ENCODE measurements around the gene CYTH1. TPM values are rescaled to one million over a fixed set of nuclear protein-coding genes. Genes with fewer than 3 reads are reported as not detected.

The CYTH1 gene
- total RNA-seq, 2 donors from 2014 or later = 23.1 to 27.4 TPM

DNA sequence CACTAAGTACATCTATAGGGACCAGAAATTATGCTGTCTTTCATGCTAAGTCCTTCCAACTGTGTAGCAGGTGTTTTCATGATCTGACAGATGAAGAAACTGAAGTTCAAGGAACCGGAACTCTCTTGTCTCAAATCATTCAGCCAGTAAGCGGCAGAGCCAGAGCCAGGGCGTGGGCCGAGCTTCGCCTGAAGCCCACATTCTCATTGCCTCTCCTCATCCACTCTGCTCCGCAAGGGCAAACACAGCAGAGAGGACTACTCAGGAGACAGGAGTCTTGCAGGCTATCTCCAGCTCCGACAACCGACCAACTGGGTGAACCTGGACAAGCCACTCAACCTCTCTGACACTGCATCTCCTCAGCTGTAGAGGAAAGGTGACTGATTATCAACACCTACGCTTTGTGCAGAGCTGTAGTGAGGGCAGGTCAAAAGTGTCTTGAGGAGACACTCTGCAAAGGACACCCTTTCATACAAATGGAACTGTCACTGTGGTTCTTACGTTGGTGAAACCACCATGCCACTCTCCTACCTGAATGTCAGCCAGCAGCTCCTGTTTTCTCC is 72.9 kb downstream of the CYTH1 start:
- no peak for DNase-seq
- Mint-ChIP-seq H3K36me3 (ENCODE audit: low read depth) (peaks cover 7% of the 10 kb centered on the region), H3K9me3 (no peaks in the 10 kb centered on the region), H3K4me1 (peaks cover under 1% of the 10 kb centered on the region), H3K27ac (no peak overlapping the region), H3K27me3 (ENCODE audit: insufficient read depth) (no peaks in the 10 kb centered on the region), H3K4me3 (no peak overlapping the region)
- Histone ChIP-seq H3K9me3 (ENCODE audit: control insufficient read depth, low read length) (no peaks in the 10 kb centered on the region), H3K4me1 (ENCODE audit: control insufficient read depth, insufficient read depth, low read length) (no peaks in the 10 kb centered on the region), H3K9ac (ENCODE audit: extremely low read depth, low read length, poor library complexity, severe bottlenecking) (no peak overlapping the region), H3K27me3 (ENCODE audit: control insufficient read depth, insufficient read depth, low read length, poor library complexity, severe bottlenecking) (no peaks in the 10 kb centered on the region), H3K27ac (ENCODE audit: low read depth, low read length) (no peak overlapping the region), H3K36me3 (ENCODE audit: control insufficient read depth, insufficient read depth, low read length) (peaks cover 15% of the 10 kb centered on the region), H3K4me3 (ENCODE audit: low read length) (no peak overlapping the region)
- WGBS, 2 experiments (ENCODE audit: insufficient coverage in 1 of 2, insufficient read length in 1 of 2) = 92 to 100% methylated on average over 5 to 10 of the region's 10 CpGs
- TF ChIP-seq, protein P1, sequence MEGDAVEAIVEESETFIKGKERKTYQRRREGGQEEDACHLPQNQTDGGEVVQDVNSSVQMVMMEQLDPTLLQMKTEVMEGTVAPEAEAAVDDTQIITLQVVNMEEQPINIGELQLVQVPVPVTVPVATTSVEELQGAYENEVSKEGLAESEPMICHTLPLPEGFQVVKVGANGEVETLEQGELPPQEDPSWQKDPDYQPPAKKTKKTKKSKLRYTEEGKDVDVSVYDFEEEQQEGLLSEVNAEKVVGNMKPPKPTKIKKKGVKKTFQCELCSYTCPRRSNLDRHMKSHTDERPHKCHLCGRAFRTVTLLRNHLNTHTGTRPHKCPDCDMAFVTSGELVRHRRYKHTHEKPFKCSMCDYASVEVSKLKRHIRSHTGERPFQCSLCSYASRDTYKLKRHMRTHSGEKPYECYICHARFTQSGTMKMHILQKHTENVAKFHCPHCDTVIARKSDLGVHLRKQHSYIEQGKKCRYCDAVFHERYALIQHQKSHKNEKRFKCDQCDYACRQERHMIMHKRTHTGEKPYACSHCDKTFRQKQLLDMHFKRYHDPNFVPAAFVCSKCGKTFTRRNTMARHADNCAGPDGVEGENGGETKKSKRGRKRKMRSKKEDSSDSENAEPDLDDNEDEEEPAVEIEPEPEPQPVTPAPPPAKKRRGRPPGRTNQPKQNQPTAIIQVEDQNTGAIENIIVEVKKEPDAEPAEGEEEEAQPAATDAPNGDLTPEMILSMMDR (conservative IDR thresholded peaks at IDR 0.05) = no peak

- Histone ChIP-seq H3K27me3 (ENCODE audit: control insufficient read depth, insufficient read depth, low read length, poor library complexity, severe bottlenecking) (no peaks in the 10 kb centered on the region), H3K36me3 (ENCODE audit: control insufficient read depth, insufficient read depth, low read length) (peaks cover 15% of the 10 kb centered on the region), H3K4me1 (ENCODE audit: control insufficient read depth, insufficient read depth, low read length) (no peaks in the 10 kb centered on the region), H3K9me3 (ENCODE audit: control insufficient read depth, low read length) (no peaks in the 10 kb centered on the region), H3K27ac (ENCODE audit: low read depth, low read length) (no peak overlapping the region), H3K4me3 (ENCODE audit: low read length) (no peak overlapping the region), H3K9ac (ENCODE audit: extremely low read depth, low read length, poor library complexity, severe bottlenecking) (no peak overlapping the region)
- Mint-ChIP-seq H3K27ac (no peak overlapping the region), H3K4me3 (no peak overlapping the region), H3K4me1 (no peaks in the 10 kb centered on the region), H3K27me3 (ENCODE audit: insufficient read depth) (no peaks in the 10 kb centered on the region), H3K36me3 (ENCODE audit: low read depth) (peaks cover 9% of the 10 kb centered on the region), H3K9me3 (no peaks in the 10 kb centered on the region)
- TF ChIP-seq, protein P1 (conservative IDR thresholded peaks at IDR 0.05) = peak; percentile 95
- peak; percentile 93 for DNase-seq
- 7 to 23% methylated on average over 2 to 6 of the region's 6 CpGs for WGBS, 2 experiments (ENCODE audit: insufficient coverage in 1 of 2, insufficient read length in 1 of 2)
These were observed 73.5 kb downstream of the CYTH1 start for GRCh38 chr17:78708510-78708973.

- Histone ChIP-seq H3K4me3 (ENCODE audit: low read length) (no peak overlapping the region), H3K9ac (ENCODE audit: extremely low read depth, low read length, poor library complexity, severe bottlenecking) (no peak overlapping the region), H3K36me3 (ENCODE audit: control insufficient read depth, insufficient read depth, low read length) (peaks cover 15% of the 10 kb centered on the region), H3K27ac (ENCODE audit: low read depth, low read length) (no peak overlapping the region), H3K9me3 (ENCODE audit: control insufficient read depth, low read length) (no peaks in the 10 kb centered on the region), H3K4me1 (ENCODE audit: control insufficient read depth, insufficient read depth, low read length) (no peaks in the 10 kb centered on the region), H3K27me3 (ENCODE audit: control insufficient read depth, insufficient read depth, low read length, poor library complexity, severe bottlenecking) (no peaks in the 10 kb centered on the region)
- no peak overlapping the region for H3K27ac Mint-ChIP-seq
- no peaks in the 10 kb centered on the region for H3K27me3 Mint-ChIP-seq (ENCODE audit: insufficient read depth)
- no peaks in the 10 kb centered on the region for H3K4me1 Mint-ChIP-seq
- 94 to 96% methylated on average over 5 to 7 of the region's 7 CpGs for WGBS, 2 experiments (ENCODE audit: insufficient coverage in 1 of 2, insufficient read length in 1 of 2)
- H3K9me3 Mint-ChIP-seq = no peaks in the 10 kb centered on the region
- TF ChIP-seq, protein P1 (conservative IDR thresholded peaks at IDR 0.05) = no peak
- no peak for DNase-seq
- H3K36me3 Mint-ChIP-seq (ENCODE audit: low read depth) = peaks cover 11% of the 10 kb centered on the region
- no peak overlapping the region for H3K4me3 Mint-ChIP-seq
These were observed 74.2 kb downstream of the CYTH1 start for GRCh38 chr17:78707923-78708322.

All from endodermal cell (in vitro differentiated cells).